ENCODE results near the gene DSTYK. TPM values are rescaled to one million over a fixed set of nuclear protein-coding genes. Genes with fewer than 3 reads are reported as not detected.
A peak's percentile ranks its signal among the peaks of the same experiment; 100 is the strongest.

Gene DSTYK
- total RNA-seq, 2 experiments from 2014 or later, result 10.9 to 11.5 TPM

DNA sequence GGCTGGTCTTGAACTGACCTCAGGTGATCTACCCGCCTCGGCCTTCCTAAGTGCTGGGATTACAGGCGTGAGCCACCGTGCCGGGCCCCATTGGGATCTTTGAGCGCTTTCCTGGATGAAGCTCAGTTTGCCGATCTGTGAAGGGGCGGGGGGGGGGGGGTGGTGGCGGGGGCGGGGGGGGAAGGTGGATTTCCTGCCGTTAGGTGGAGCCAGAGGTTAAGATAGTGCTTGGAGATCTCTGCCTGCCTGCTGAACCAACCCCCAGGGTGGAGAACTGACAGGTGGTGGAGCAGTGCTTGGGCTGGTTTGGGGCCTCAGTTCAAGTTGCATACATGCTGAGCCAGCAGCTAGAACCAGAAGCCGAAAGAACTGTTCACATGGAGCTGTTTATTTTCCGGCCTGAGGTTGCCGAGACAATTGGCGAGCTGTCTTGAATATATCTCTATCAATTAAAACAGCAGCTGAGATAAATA, 17.9 kb upstream of the DSTYK start:
- peaks cover 41% of the 10 kb centered on the region for H3K4me1 Mint-ChIP-seq (ENCODE audit: low read depth)
- peaks cover 48% of the 10 kb centered on the region for H3K36me3 Mint-ChIP-seq (ENCODE audit: low read depth)
- peaks cover 16% of the 10 kb centered on the region for H3K27me3 Mint-ChIP-seq (ENCODE audit: low read depth)
- intact Hi-C loops (cut with micrococcal nuclease), result loop anchor here (1.0 to 2.0 kb wide), 6 partner anchors 9 to 240 kb away; no protein-coding TSS in a partner anchor
- peak overlapping the region; percentile 93 for H3K27ac Mint-ChIP-seq
- no peaks in the 10 kb centered on the region for H3K9me3 Mint-ChIP-seq
- peak overlapping the region; percentile 96 for H3K4me3 Mint-ChIP-seq
- CTCF ChIA-PET, result interaction anchor here (0.6 to 7.3 kb wide), 35 partner anchors 10 to 261 kb away, joined by 3 to 277 read pairs (median 4); partner anchors contain the start of gene NUAK2
- DNase-seq, result peak; percentile 89

DNA sequence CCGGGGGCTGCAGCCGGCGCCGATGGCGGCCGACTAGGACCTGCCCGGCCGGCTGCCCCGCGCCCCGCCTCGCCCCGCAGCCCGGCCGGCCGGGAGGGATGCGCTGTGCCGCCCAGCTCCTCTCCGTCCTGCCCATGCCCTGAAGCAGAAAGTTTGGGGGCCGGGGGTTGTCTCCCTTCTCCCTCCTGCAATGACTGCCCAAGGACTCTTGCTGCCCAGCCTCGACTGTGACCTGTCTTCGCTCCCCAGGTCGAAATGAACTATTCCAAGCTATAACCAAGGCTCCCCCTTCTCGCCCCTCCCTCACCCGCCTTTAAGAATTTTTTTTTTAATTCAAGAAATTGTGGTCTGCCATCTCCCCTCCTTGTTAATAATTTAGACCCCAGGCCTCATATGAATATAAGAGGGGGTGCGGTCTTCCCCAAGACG, 16.6 kb upstream of the DSTYK start:
- Mint-ChIP-seq H3K27me3 (ENCODE audit: low read depth) (peaks cover 16% of the 10 kb centered on the region), H3K4me3 (peak overlapping the region; percentile 96), H3K9me3 (no peaks in the 10 kb centered on the region), H3K4me1 (ENCODE audit: low read depth) (peaks cover 28% of the 10 kb centered on the region), H3K27ac (peak overlapping the region; percentile 93), H3K36me3 (ENCODE audit: low read depth) (peaks cover 39% of the 10 kb centered on the region)
- DNase-seq, result no peak
- intact Hi-C loops (cut with micrococcal nuclease), result loop anchor here (1.0 to 2.0 kb wide), 2 partner anchors 57 to 106 kb away; no protein-coding TSS in a partner anchor
- CTCF ChIA-PET, result interaction anchor here (0.6 to 7.3 kb wide), 21 partner anchors 9 to 523 kb away, joined by 3 to 277 read pairs (median 6); no protein-coding TSS in a partner anchor

DNA sequence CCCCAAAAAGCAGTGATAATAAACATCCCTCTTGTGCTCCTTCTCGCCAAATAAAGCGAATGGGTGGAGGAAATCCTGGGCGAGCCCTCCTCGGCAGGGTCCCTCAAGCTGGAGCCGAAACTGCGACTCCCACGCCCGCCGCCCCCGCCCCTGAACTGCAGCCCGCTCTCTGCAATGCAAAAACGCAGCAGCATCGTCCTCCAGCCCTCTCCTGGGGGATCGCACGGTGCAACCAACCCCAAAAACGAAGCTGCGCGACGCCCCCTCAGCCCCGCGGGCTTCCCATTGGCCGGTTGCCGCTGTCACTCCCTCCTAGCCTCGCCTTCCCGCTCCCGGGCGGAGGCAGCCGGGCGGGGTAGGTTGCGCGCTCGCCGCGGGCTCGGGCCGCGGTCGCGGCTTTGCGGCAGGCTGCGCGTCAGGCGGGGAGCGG, 16.1 kb upstream of the DSTYK start, which contains the start of gene TMCC2:
Gene TMCC2, plus strand, starts transcription at position 363 of the 430 bp plus-strand sequence. CDS start 619 bp downstream, outside the sequence.
- DNase-seq, result peak; percentile 89
- intact Hi-C loops (cut with micrococcal nuclease), result loop anchor here (1.0 to 2.0 kb wide), 5 partner anchors 12 to 105 kb away; partner anchors contain the start of gene DSTYK
- Mint-ChIP-seq H3K4me1 (ENCODE audit: low read depth) (peaks cover 25% of the 10 kb centered on the region), H3K27ac (peak within 1 kb of the TSS; percentile 93), H3K4me3 (peak within 1 kb of the TSS; percentile 96), H3K9me3 (no peaks in the 10 kb centered on the region), H3K36me3 (ENCODE audit: low read depth) (peaks cover 36% of the 10 kb centered on the region), H3K27me3 (ENCODE audit: low read depth) (peaks cover 16% of the 10 kb centered on the region)
- CTCF ChIA-PET, result interaction anchor here (0.6 to 7.3 kb wide), 11 partner anchors 8 to 98 kb away, joined by 3 to 277 read pairs (median 8); no protein-coding TSS in a partner anchor

DNA sequence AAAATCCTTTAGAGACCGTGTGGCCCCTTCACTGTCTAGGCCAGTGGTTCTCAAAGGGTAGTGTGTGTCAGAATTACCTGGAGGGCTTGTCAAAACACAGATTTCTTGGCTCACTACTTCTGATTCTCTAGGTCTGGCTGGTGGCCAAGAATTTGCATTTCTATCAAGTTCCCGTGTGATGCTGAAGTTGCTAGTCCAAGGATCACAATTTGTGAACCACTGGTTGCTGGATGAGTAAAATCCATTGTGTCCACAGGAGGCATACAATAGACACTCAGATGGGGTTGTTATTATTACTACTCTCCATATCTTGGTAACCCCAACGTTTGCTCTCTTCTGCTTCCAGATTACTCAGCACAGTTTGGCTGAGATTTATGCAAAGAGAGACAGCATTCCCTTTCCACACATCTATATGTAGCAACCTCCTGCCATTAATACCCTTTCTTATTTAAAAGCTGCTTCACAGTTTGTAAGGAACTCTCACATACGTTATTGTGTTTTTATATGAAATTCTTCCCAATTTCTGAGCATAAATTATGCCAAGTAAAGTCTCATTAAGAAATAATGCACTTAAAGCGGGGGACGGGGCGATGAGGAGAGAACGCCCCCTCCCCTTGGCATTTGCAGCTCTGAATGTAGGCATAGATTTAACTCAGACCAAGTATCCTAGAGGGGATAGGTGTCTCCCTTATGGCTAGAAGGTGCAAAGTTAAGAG, 15.5 kb upstream of the DSTYK start:
- Mint-ChIP-seq H3K36me3 (ENCODE audit: low read depth) (peaks cover 31% of the 10 kb centered on the region), H3K9me3 (no peaks in the 10 kb centered on the region), H3K27me3 (ENCODE audit: low read depth) (peaks cover 16% of the 10 kb centered on the region), H3K27ac (no peak overlapping the region), H3K4me1 (ENCODE audit: low read depth) (peaks cover 20% of the 10 kb centered on the region), H3K4me3 (peak overlapping the region; percentile 80)
- CTCF ChIA-PET, result interaction anchor here (0.5 to 7.3 kb wide), 7 partner anchors 19 to 87 kb away, joined by 3 to 277 read pairs (median 8); no protein-coding TSS in a partner anchor
- intact Hi-C loops (cut with micrococcal nuclease), result loop anchor here (1.0 kb wide), 3 partner anchors 12 to 28 kb away; partner anchors contain the start of gene DSTYK
- peak; percentile 48 for DNase-seq

DNA sequence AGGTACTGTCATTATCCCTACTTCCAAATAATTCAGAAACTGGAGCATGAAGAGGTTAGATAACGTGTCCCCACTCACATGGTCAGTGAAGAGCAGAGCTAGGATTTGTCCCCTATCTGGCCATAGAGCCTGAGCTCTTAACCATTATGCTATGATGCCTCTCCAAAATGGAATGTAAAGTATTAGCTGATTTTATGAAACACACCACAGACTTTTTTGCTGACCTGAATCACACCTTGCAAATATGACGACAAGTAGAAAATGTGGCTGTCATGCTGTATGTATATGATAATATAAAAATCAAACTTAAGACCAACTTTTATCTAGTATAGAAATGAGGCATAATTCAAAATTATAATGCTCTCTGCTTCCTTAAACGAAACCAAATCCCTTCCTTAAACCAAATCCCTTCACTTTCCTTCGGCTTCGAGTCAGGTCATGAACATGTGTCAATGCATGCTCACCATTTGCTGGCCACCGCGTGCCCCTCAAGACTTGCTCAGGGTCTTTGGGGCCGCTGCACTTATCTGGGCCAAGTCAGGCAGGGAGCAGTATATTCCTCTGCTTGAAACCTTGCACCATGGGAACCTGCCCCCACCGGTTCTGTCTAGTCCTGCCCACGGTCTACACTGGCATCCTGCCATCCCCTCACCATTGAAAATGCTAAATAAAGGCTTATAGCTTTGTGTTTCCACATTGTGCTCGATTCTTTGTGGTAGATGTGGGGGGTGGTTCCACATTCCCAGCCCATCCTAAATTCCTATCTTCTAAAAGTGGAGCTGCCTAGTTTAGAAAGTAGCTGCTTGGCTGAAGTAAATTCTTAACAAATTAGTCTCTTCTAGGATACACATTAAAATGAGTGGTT, 14.6 kb upstream of the DSTYK start:
- intact Hi-C loops (cut with micrococcal nuclease), result no loop called here
- H3K4me3 Mint-ChIP-seq, result no peak overlapping the region
- no peaks in the 10 kb centered on the region for H3K9me3 Mint-ChIP-seq
- CTCF ChIA-PET, result interaction anchor here (0.5 to 0.7 kb wide), 3 partner anchors 28 to 1381 kb away, joined by 3 to 5 read pairs (median 4); no protein-coding TSS in a partner anchor
- H3K27ac Mint-ChIP-seq, result no peak overlapping the region
- H3K27me3 Mint-ChIP-seq (ENCODE audit: low read depth), result peaks cover 16% of the 10 kb centered on the region
- peaks cover 22% of the 10 kb centered on the region for H3K36me3 Mint-ChIP-seq (ENCODE audit: low read depth)
- peaks cover 18% of the 10 kb centered on the region for H3K4me1 Mint-ChIP-seq (ENCODE audit: low read depth)
- DNase-seq, result no peak

DNA sequence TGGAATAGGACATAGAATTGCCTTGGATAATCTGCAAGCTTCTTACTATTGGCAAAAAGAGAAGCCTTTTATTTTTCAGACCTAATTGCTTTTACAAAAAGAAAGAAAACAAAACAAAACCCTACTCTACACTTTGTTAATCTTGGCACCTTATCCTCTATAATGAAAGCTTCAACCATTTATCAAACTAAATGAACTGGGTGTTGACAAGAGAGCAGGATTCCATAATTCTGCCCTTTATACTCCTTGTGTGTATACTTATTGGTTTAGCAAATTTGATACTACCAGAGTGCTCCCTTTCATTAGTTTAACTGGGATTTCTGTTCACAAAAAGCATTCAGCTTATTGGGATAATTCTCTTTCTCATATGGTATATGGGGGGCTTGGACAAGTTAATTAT, 13.2 kb upstream of the DSTYK start:
- H3K27ac Mint-ChIP-seq, result no peak overlapping the region
- peaks cover 13% of the 10 kb centered on the region for H3K4me1 Mint-ChIP-seq (ENCODE audit: low read depth)
- no peak overlapping the region for H3K4me3 Mint-ChIP-seq
- H3K27me3 Mint-ChIP-seq (ENCODE audit: low read depth), result peaks cover 16% of the 10 kb centered on the region
- CTCF ChIA-PET, result interaction anchor here (1.1 to 1.3 kb wide), 2 partner anchors 10 to 31 kb away, joined by 3 to 4 read pairs; no protein-coding TSS in a partner anchor
- intact Hi-C loops (cut with micrococcal nuclease), result no loop called here
- no peak for DNase-seq
- H3K9me3 Mint-ChIP-seq, result no peaks in the 10 kb centered on the region
- peaks cover 9% of the 10 kb centered on the region for H3K36me3 Mint-ChIP-seq (ENCODE audit: low read depth)

DNA sequence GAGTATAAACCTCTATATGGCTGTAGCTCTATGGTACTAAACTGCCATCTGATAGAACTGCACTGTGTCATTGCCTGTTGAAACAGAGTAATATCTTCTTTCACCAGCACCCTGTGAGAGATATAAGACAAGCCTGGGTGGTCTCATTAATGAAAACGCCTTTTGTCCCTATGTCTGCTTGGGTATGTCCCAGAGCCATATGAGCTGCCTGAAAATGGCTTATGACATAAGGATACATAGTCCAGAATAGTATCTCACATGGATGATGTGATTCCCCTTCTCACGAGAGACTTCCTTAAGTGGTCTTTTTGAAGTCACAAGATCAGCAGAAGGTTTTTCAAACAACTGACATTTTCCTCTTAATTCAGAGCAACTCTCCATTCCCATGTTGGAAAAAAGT, 8.9 kb upstream of the DSTYK start:
- no peak for DNase-seq
- H3K27me3 Mint-ChIP-seq (ENCODE audit: low read depth), result no peaks in the 10 kb centered on the region
- H3K27ac Mint-ChIP-seq, result no peak overlapping the region
- H3K36me3 Mint-ChIP-seq (ENCODE audit: low read depth), result no peaks in the 10 kb centered on the region
- H3K4me1 Mint-ChIP-seq (ENCODE audit: low read depth), result peaks cover 5% of the 10 kb centered on the region
- H3K4me3 Mint-ChIP-seq, result no peak overlapping the region
- CTCF ChIA-PET, result interaction anchor here (2.3 kb wide), 1 partner anchor 36 kb away, joined by 12 read pairs; no protein-coding TSS in a partner anchor
- intact Hi-C loops (cut with micrococcal nuclease), result no loop called here
- H3K9me3 Mint-ChIP-seq, result no peaks in the 10 kb centered on the region

DNA sequence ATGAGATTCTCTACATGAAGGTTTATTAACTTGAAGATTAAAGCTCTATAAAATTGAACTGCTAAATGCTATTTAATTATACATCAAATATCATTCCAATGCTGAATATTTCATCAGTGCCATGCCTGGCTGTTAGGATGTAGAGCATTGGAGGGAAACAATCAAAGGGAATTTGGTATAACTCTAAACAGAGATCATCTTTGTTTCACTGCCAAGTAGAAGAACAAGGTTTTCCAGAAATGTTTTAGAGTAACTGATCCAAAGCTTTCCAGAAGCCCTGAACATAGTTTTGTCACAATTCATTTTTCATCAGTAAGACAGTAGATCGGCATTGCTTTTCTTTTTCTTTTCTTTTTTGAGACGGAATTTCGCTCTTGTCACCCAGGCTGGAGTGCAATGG, 5.9 kb upstream of the DSTYK start:
- Mint-ChIP-seq H3K4me1 (ENCODE audit: low read depth) (peaks cover 22% of the 10 kb centered on the region), H3K9me3 (no peaks in the 10 kb centered on the region), H3K36me3 (ENCODE audit: low read depth) (no peaks in the 10 kb centered on the region), H3K27ac (no peak overlapping the region), H3K4me3 (no peak overlapping the region), H3K27me3 (ENCODE audit: low read depth) (no peaks in the 10 kb centered on the region)
- CTCF ChIA-PET, result interaction anchor here (1.1 kb wide), 1 partner anchor 12 kb away, joined by 8 read pairs; no protein-coding TSS in a partner anchor
- no peak for DNase-seq
- intact Hi-C loops (cut with micrococcal nuclease), result no loop called here

DNA sequence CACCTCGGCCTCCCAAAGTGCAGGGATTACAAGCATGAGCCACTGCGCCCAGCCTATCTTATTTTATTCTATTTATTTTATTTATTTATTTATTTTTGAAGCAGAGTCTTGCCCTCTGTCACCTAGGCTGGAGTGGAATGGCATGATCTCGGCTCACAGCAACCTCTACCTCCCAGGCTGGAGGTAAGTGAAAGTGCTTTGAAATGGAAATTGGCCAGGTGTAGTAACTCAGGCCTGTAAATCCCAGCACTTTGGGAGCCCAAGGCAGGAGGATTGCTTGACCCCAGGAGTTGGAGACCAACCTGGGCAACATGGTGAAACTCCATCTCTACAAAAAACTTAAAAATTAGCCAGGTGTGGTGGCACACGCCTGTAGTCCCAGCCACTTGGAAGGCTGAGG, 5.1 kb upstream of the DSTYK start:
- H3K4me3 Mint-ChIP-seq, result no peak overlapping the region

DNA sequence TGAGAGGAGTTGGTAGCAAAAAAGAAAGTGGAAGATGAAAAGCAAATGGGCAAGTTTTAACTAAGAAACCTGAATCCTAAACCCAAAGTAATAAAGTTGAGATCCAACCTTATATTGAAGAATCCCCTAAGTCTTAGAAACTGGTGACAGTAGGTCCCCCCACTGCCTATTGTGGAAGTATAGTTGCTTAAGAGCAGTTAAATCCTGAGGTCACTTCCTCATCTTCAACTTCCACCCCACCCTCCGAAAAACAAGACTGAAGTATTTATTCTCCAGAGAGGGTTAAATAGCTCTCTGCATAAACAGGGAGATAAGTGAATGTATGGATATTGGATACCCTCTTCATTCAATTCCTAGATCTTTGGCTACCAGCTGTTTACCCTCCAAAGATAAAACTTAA, 3.3 kb upstream of the DSTYK start:
- peak overlapping the region; percentile 73 for H3K27ac Mint-ChIP-seq
- H3K36me3 Mint-ChIP-seq (ENCODE audit: low read depth), result peaks cover 5% of the 10 kb centered on the region
- H3K4me1 Mint-ChIP-seq (ENCODE audit: low read depth), result peaks cover 37% of the 10 kb centered on the region
- H3K27me3 Mint-ChIP-seq (ENCODE audit: low read depth), result no peaks in the 10 kb centered on the region
- H3K4me3 Mint-ChIP-seq, result peak overlapping the region; percentile 55
- H3K9me3 Mint-ChIP-seq, result no peaks in the 10 kb centered on the region
- DNase-seq, result no peak
- intact Hi-C loops (cut with micrococcal nuclease), result loop anchor here (1.0 to 5.0 kb wide), 2 partner anchors 13 to 42 kb away; partner anchors contain the start of gene TMCC2
- CTCF ChIA-PET, result interaction anchor here (1.7 to 3.1 kb wide), 2 partner anchors 10 to 15 kb away, joined by 3 to 12 read pairs; no protein-coding TSS in a partner anchor

More for the DNA sequence above, 5.1 kb upstream of the DSTYK start:
- H3K27me3 Mint-ChIP-seq (ENCODE audit: low read depth), result no peaks in the 10 kb centered on the region
- no peaks in the 10 kb centered on the region for H3K36me3 Mint-ChIP-seq (ENCODE audit: low read depth)
- intact Hi-C loops (cut with micrococcal nuclease), result no loop called here
- peaks cover 29% of the 10 kb centered on the region for H3K4me1 Mint-ChIP-seq (ENCODE audit: low read depth)
- no peak for DNase-seq
- H3K9me3 Mint-ChIP-seq, result no peaks in the 10 kb centered on the region
- H3K27ac Mint-ChIP-seq, result no peak overlapping the region
- CTCF ChIA-PET, result interaction anchor here (3.1 kb wide), 1 partner anchor 13 kb away, joined by 12 read pairs; no protein-coding TSS in a partner anchor

DNA sequence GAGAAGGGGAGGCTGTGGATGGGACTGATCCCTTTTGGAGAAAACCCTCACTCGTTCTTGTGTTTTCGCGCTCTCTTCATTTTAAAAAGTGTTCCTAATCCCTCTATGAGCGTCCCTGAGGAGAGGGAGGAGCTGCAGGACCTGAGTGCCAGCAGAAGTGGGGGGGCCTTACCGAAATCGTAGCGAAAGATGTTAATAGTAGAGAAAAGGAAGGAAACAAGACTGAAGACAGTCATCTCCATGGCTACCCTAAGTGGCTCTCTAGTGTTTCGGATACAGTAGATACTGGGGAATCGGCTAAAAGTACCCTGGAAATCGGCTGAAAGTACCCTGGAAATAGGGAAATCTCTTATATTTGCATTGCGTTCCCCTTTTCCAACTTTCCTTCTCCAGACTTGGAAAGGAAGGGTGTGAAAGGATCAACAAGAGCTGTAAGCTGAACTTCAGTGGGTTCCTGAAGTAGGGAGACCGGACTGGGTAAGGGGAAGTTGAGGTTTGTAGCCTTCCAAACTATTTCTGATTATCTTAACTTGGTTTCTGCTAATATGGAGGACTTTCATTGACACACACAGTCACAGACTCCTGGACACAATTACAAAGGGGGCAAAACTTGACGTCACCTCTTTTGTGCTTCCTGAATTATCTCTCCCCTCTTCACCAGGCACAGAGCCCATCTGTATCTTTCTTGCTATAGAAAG, 486 bp upstream of the DSTYK start:
- Mint-ChIP-seq H3K36me3 (ENCODE audit: low read depth) (peaks cover 5% of the 10 kb centered on the region), H3K4me1 (ENCODE audit: low read depth) (peaks cover 53% of the 10 kb centered on the region), H3K27ac (peak overlapping the region; percentile 95), H3K9me3 (no peaks in the 10 kb centered on the region), H3K27me3 (ENCODE audit: low read depth) (no peaks in the 10 kb centered on the region), H3K4me3 (peak overlapping the region; percentile 93)
- intact Hi-C loops (cut with micrococcal nuclease), result loop anchor here (1.0 to 5.0 kb wide), 4 partner anchors 13 to 90 kb away; partner anchors contain the start of gene TMCC2
- CTCF ChIA-PET, result interaction anchor here (0.6 kb wide), 1 partner anchor 43 kb away, joined by 3 read pairs; no protein-coding TSS in a partner anchor
- DNase-seq, result no peak

Measured in activated naive CD4-positive, alpha-beta T cell treated with anti-CD3 and anti-CD28 coated beads for 36 hours (primary cell).